Smooth muscle cell (in vitro differentiated cells): ENCODE results near the gene LRFN2. TPM values are rescaled to one million over a fixed set of nuclear protein-coding genes. Genes with fewer than 3 reads are reported as not detected.

Experiments
- DNase-seq: peaks from one replicate; lab custom pipeline; 2025; ENCODE audit not compliant: unreplicated experiment; lab: John Stamatoyannopoulos, UW
- H2AFZ ChIP-seq: fragments of 200-600 bp; sonication (generic); 2 replicates; pipeline ENCODE4 v1.6.0; 2016; ENCODE audit warnings: antibody characterized with exemption, low read depth, mild to moderate bottlenecking
- H3F3A ChIP-seq: fragments of 200-600 bp; sonication (generic); 2 replicates; pipeline ENCODE4 v1.6.0; 2017; ENCODE audit warnings: antibody characterized with exemption, low read depth
- H3K27ac ChIP-seq: fragments of 200-600 bp; sonication (generic); 2 replicates; pipeline ENCODE4 v1.5.1; 2016; ENCODE audit warnings: low read depth, mild to moderate bottlenecking
- H3K27me3 ChIP-seq: fragments of 200-600 bp; sonication (generic); 2 replicates; pipeline ENCODE4 v1.6.1; 2016; ENCODE audit warnings: low read depth, mild to moderate bottlenecking
- H3K36me3 ChIP-seq: fragments of 200-600 bp; sonication (generic); 2 replicates; pipeline ENCODE4 v1.5.1; 2016; ENCODE audit warnings: low read depth
- H3K4me1 ChIP-seq: fragments of 200-600 bp; sonication (generic); 2 replicates; pipeline ENCODE4 v1.5.1; 2016; ENCODE audit warnings: low read depth
- H3K4me2 ChIP-seq: fragments of 200-600 bp; sonication (generic); 2 replicates; pipeline ENCODE4 v1.6.0; 2016; ENCODE audit warnings: mild to moderate bottlenecking
- H3K4me3 ChIP-seq: fragments of 200-600 bp; sonication (generic); 2 replicates; pipeline ENCODE4 v1.5.1; 2016; ENCODE audit warnings: mild to moderate bottlenecking
- H3K79me2 ChIP-seq: fragments of 200-600 bp; sonication (generic); 2 replicates; pipeline ENCODE4 v1.6.0; 2016; ENCODE audit warnings: low read depth, mild to moderate bottlenecking
- H3K9ac ChIP-seq: fragments of 200-600 bp; sonication (generic); 2 replicates; pipeline ENCODE4 v1.6.0; 2016; ENCODE audit warnings: low read depth
- H3K9me3 ChIP-seq: fragments of 200-600 bp; sonication (generic); replicated peaks from 2 replicates; pipeline ENCODE4 v1.5.1; 2016; ENCODE audit warnings: low read depth
- H4K20me1 ChIP-seq: fragments of 200-600 bp; sonication (generic); 2 replicates; pipeline ENCODE4 v1.6.0; 2016; ENCODE audit warnings: low read depth
- CTCF ChIP-seq: fragments of 200-600 bp; sonication (generic); IDR thresholded peaks from 2 replicates; pipeline ENCODE4 v1.5.1; 2017; ENCODE audit warnings: borderline replicate concordance, mild to moderate bottlenecking, antibody characterized with exemption; ENCODE audit not compliant: insufficient read depth, poor library complexity, severe bottlenecking
- WGBS: methylation state at CpG from one replicate; pipeline ENCODE4 v1.1.7; 2016; ENCODE audit warnings: low lambda C conversion rate; 5-methylcytosine and 5-hydroxymethylcytosine counted together
- polyA plus RNA-seq: library from polyadenylated mRNA; unstranded; fragments of >200 nt; fragmentation: Nextera tagmentation; extraction: Ambion mirVana; gene quantifications from 2 replicates; pipeline ENCODE4 v1.2.1, GENCODE V29; 2016
- small RNA-seq: library from RNA; depleted of rRNA; stranded (forward); fragments of <200 nt; gene quantifications from one replicate; pipeline ENCODE3, GENCODE V24; 2014
- total RNA-seq: library from RNA; depleted of rRNA; stranded (reverse); fragments of >200 nt; gene quantifications from 2 replicates; pipeline ENCODE4 v1.2.3, GENCODE V29; 2014

Gene LRFN2
- total and polyA plus RNA-seq, 2 experiments from 2014 or later: 0.04 to 0.57 TPM

- H3K9me3 ChIP-seq: no peaks in the 10 kb centered on the region
- TF ChIP-seq CTCF: no peak
- H3K9ac ChIP-seq: no peak overlapping the region
- H3K36me3 ChIP-seq: no peaks in the 10 kb centered on the region
- no peak overlapping the region for H2AFZ ChIP-seq
- H3K79me2 ChIP-seq: no peaks in the 10 kb centered on the region
- H3K4me1 ChIP-seq: peaks cover 35% of the 10 kb centered on the region
- no peak overlapping the region for H3K27ac ChIP-seq
- H4K20me1 ChIP-seq: no peaks in the 10 kb centered on the region
- H3K4me2 ChIP-seq: no peak overlapping the region
- peaks cover 5% of the 10 kb centered on the region for H3K27me3 ChIP-seq
- H3F3A ChIP-seq: no peaks in the 10 kb centered on the region
- WGBS: 86% methylated on average over 2 of the region's 2 CpGs
- no peak for DNase-seq
- H3K4me3 ChIP-seq: no peak overlapping the region
Observed at GRCh38 chr6:40343318-40343876, 243.8 kb downstream of the LRFN2 start.

- TF ChIP-seq CTCF: no peak
- no peak for DNase-seq
Observed at GRCh38 chr6:40342723-40343122, 244.4 kb downstream of the LRFN2 start.

GRCh38 chr6:40341726-40342125 is 245.4 kb downstream of the LRFN2 start:
- Histone ChIP-seq H3F3A (no peaks in the 10 kb centered on the region), H3K27me3 (peaks cover 11% of the 10 kb centered on the region), H3K36me3 (no peaks in the 10 kb centered on the region), H3K27ac (no peak overlapping the region), H3K9ac (no peak overlapping the region), H3K4me1 (peaks cover 23% of the 10 kb centered on the region), H3K4me2 (no peak overlapping the region), H4K20me1 (no peaks in the 10 kb centered on the region), H3K4me3 (no peak overlapping the region), H3K79me2 (no peaks in the 10 kb centered on the region), H2AFZ (no peak overlapping the region), H3K9me3 (no peaks in the 10 kb centered on the region)
- no peak for TF ChIP-seq CTCF
- WGBS: 48% methylated on average over 1 of the region's 1 CpG
- no peak for DNase-seq

More at GRCh38 chr6:40342723-40343122, 244.4 kb downstream of the LRFN2 start:
- H3K4me3 ChIP-seq: no peak overlapping the region
- H3K4me1 ChIP-seq: peaks cover 28% of the 10 kb centered on the region
- H3K4me2 ChIP-seq: no peak overlapping the region
- no peak overlapping the region for H3K27ac ChIP-seq
- WGBS: 69% methylated on average over 6 of the region's 6 CpGs
- H3K9ac ChIP-seq: no peak overlapping the region
- H2AFZ ChIP-seq: no peak overlapping the region
- no peaks in the 10 kb centered on the region for H3K36me3 ChIP-seq
- peaks cover 8% of the 10 kb centered on the region for H3K27me3 ChIP-seq
- no peaks in the 10 kb centered on the region for H4K20me1 ChIP-seq
- H3K79me2 ChIP-seq: no peaks in the 10 kb centered on the region
- no peaks in the 10 kb centered on the region for H3F3A ChIP-seq
- H3K9me3 ChIP-seq: no peaks in the 10 kb centered on the region

Small RNA genes lying within 50 kb of the gene (small RNA-seq; reads per million reads assigned to genes)
- gene RNU6-250P: not detected
